Prostate gland (tissue), 2 donors: Measurements from ENCODE around the gene ARL8A. TPM values are rescaled to one million over a fixed set of nuclear protein-coding genes. Genes with fewer than 3 reads are reported as not detected.

Experiments
- DNase-seq: peaks from one replicate; pipeline ENCODE4 v3.0.0-alpha.2; 2019; ENCODE audit warnings: low spot score
- H3K27ac ChIP-seq, 2 donors: fragments of 200-600 bp; sonication (generic); 2 replicates each; pipeline ENCODE4 v1.5.1; 2017 to 2019
- H3K27me3 ChIP-seq: fragments of 200-600 bp; sonication (generic); replicated peaks from 2 replicates; pipeline ENCODE4 v1.5.1; 2019; ENCODE audit not compliant: insufficient read depth
- H3K36me3 ChIP-seq, 2 donors: fragments of 200-600 bp; sonication (generic); 1 replicate in 1 of 2; 2 replicates in 1 of 2; pipeline versions ENCODE4 v1.5.1 to v1.8.1; 2017 to 2019
- H3K4me1 ChIP-seq: fragments of 200-600 bp; sonication (generic); replicated peaks from 2 replicates; pipeline ENCODE4 v1.5.1; 2019
- H3K4me3 ChIP-seq, 2 donors: fragments of 200-600 bp; sonication (generic); 2 replicates each; pipeline ENCODE4 v1.5.1; 2017 to 2019
- H3K9me3 ChIP-seq: fragments of 200-600 bp; sonication (generic); 2 replicates; pipeline ENCODE4 v1.5.1; 2017
- CTCF ChIP-seq, 4 experiments: fragments of 200-600 bp in 2 of 4; fragments of 450-650 bp in 2 of 4; sonication (generic) in 2 of 4; IDR thresholded peaks; 1 replicate in 3 of 4; 2 replicates in 1 of 4; pipeline ENCODE4 v1.5.1; 2016 to 2019; ENCODE audit warnings: antibody characterized with exemption in 4 of 4, mild to moderate bottlenecking in 2 of 4, moderate library complexity in 2 of 4
- POLR2A ChIP-seq: fragments of 450-650 bp; IDR thresholded peaks from one replicate; pipeline ENCODE4 v1.6.1; 2016; ENCODE audit warnings: antibody characterized with exemption, mild to moderate bottlenecking
- POLR2AphosphoS5 ChIP-seq: sonication (generic); formaldehyde crosslinking; IDR thresholded peaks from one replicate; pipeline ENCODE4 v1.6.1; 2017; ENCODE audit warnings: antibody characterized with exemption
- WGBS: methylation state at CpG from one replicate; pipeline ENCODE4 v1.1.5; 2018; 5-methylcytosine and 5-hydroxymethylcytosine counted together
- intact Hi-C: fragments of 100-400 bp; cut with DNase I; formaldehyde crosslinking; loops from one replicate; pipeline ENCODE4 v1.14.2; 2022
- total RNA-seq, 2 donors: library from RNA; depleted of rRNA; stranded (reverse); fragments of >200 nt; gene quantifications; one replicate each; pipeline ENCODE4 v1.1.0, GENCODE V29; 2016

Gene ARL8A
- total RNA-seq, 2 donors from 2014 or later: 39.9 to 102 TPM

GRCh38 chr1:202104073-202104472 lies 40.5 kb downstream of the ARL8A start:
- no peak for TF ChIP-seq POLR2A
- no peak for TF ChIP-seq CTCF (IDR thresholded peaks at IDR 0.05)
- TF ChIP-seq POLR2AphosphoS5: no peak
- no peak overlapping the region for H3K27ac ChIP-seq
- H3K9me3 ChIP-seq: no peaks in the 10 kb centered on the region
- DNase-seq: no peak
- peaks cover 6% of the 10 kb centered on the region for H3K4me1 ChIP-seq
- WGBS: 89% methylated on average over 10 of the region's 10 CpGs
- intact Hi-C loops: no loop called here
- no peaks in the 10 kb centered on the region for H3K36me3 ChIP-seq
- no peak overlapping the region for H3K4me3 ChIP-seq
- no peaks in the 10 kb centered on the region for H3K27me3 ChIP-seq

DNA sequence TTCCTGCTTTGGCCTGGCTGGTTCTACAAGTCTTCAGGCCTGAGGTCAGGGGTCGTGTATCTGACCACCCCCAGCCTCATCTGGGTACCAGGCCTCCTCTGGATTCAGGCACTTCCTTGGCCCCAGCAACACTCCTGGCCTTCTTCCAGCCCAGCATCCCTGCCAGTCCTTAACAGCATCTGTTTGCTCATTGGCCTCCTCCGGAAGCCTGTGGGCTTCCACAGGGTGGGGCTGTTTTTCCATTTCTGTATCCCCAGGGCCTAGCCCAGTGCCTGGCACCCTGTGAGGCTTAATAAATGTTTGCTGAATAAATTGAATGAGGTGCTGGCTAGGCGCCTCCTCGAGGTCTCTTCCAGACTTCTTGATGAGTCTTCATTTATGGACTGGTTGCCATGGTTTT lies 43.4 kb downstream of the ARL8A start:
- TF ChIP-seq CTCF (IDR thresholded peaks at IDR 0.05): no peak
- no peak for TF ChIP-seq POLR2A
- no peak for TF ChIP-seq POLR2AphosphoS5
- WGBS: 52% methylated on average over 4 of the region's 4 CpGs
- no peaks in the 10 kb centered on the region for H3K9me3 ChIP-seq
- H3K27ac ChIP-seq: no peak overlapping the region
- no peak overlapping the region for H3K4me3 ChIP-seq
- intact Hi-C loops: no loop called here
- no peaks in the 10 kb centered on the region for H3K4me1 ChIP-seq
- no peak for DNase-seq
- no peaks in the 10 kb centered on the region for H3K27me3 ChIP-seq
- H3K36me3 ChIP-seq: no peaks in the 10 kb centered on the region

DNA sequence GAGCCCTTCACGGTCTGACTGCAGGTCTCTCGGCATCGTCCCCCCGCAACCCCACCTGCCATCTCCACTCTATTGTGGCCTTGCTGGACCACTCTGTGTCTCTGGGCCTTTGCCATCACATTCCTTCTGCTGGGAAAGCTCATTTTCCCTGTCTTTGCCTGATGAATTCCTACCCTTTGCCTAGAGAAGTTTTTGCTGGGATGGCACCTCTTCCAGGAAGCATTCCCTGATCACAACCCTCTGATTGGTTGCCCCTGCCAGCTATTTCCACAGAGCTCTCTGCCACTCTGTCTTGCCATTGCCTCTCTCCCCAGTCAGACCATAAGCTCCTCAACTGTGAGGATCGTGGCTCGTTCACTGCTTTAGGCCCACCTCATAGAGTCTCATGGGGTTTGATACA lies 50.7 kb downstream of the ARL8A start:
- Histone ChIP-seq H3K9me3 (no peaks in the 10 kb centered on the region), H3K27ac (no peak overlapping the region), H3K27me3 (no peaks in the 10 kb centered on the region), H3K36me3 (no peaks in the 10 kb centered on the region), H3K4me3 (no peak overlapping the region), H3K4me1 (no peaks in the 10 kb centered on the region)
- no peak for DNase-seq
- intact Hi-C loops: no loop called here
- TF ChIP-seq POLR2AphosphoS5 (no peak), CTCF (IDR thresholded peaks at IDR 0.05) (no peak), POLR2A (no peak)
- 94% methylated on average over 6 of the region's 6 CpGs for WGBS

GRCh38 chr1:202090994-202091393 lies 53.5 kb downstream of the ARL8A start:
- Histone ChIP-seq H3K36me3 (no peaks in the 10 kb centered on the region), H3K4me1 (no peaks in the 10 kb centered on the region), H3K9me3 (no peaks in the 10 kb centered on the region), H3K4me3 (no peak overlapping the region), H3K27me3 (no peaks in the 10 kb centered on the region), H3K27ac (no peak overlapping the region)
- no peak for DNase-seq
- intact Hi-C loops: no loop called here
- TF ChIP-seq POLR2A: no peak
- TF ChIP-seq POLR2AphosphoS5: no peak
- peak in 2 of 4 experiments; percentile 5 to 40 for TF ChIP-seq CTCF (IDR thresholded peaks at IDR 0.05)
- WGBS: 96% methylated on average over 3 of the region's 3 CpGs

- Histone ChIP-seq H3K27ac (no peak overlapping the region), H3K4me1 (no peaks in the 10 kb centered on the region), H3K36me3 (no peaks in the 10 kb centered on the region), H3K9me3 (no peaks in the 10 kb centered on the region), H3K4me3 (no peak overlapping the region), H3K27me3 (no peaks in the 10 kb centered on the region)
- WGBS: 89% methylated on average over 3 of the region's 3 CpGs
- intact Hi-C loops: no loop called here
- no peak for DNase-seq
- TF ChIP-seq POLR2A (no peak), CTCF (IDR thresholded peaks at IDR 0.05) (no peak), POLR2AphosphoS5 (no peak)
Observed at GRCh38 chr1:202088206-202088605, 56.3 kb downstream of the ARL8A start.
